ENCODE data around the gene ADGRA1.

ADGRA1 gene

DNA sequence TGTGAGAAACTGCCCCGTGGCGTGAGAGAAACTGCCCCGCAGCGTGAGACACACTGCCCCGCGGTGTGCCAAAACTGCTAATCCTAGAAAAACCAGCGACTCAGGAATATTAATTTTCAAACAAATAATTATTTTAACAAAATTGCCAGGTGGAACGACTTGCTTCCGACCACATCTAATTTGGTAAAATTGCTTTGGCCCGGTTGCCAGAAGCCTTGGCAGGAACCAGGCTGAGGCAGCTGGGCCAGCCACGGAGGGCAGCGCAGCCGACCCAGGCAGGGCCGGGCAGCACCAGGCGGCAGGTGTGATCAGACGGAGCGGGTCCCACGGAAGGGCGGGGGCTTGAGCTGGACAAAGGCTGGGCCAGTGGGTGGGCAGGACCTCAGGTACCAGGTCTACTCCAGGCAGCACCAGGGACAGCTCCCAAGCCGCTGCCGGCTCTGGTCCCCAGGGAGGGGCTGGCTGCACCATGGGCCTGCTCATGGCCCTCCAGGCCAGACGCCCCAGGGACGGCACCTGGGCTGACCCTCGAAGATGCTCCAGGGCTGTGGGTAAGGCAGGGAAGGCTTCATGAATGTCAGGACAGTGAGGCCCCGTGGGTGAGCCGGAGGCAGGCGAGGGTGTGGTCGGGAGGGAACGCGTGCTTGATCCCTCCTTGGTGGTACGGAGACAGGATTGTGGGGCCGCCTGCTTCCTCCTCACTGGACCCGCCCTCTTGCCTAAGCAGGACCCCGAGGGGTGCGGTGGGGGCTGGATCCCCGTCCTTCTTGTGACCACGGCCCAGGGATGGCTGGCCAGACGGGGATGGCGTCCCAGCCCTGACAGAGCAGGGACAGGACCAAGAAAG, 7.7 kb upstream of the ADGRA1 start:
- DNase-seq, result no peak

DNA sequence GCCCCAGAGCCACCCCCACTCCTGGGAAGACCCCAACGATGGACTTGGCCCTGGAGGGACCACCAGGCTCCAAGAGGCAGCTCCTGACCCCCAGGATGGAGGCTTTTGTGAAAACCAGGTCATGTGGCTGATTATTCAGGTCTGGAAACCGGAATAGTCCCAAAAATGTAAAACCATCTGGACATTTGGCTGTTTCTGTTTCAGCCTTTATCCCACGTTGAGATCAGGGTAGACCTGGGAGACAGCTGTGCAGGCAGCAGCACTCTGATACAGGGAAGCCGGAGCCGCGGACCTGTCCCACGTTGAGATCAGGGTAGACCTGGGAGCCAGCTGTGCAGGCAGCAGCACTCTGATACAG, 7.1 kb upstream of the ADGRA1 start:
- DNase-seq, result no peak

DNA sequence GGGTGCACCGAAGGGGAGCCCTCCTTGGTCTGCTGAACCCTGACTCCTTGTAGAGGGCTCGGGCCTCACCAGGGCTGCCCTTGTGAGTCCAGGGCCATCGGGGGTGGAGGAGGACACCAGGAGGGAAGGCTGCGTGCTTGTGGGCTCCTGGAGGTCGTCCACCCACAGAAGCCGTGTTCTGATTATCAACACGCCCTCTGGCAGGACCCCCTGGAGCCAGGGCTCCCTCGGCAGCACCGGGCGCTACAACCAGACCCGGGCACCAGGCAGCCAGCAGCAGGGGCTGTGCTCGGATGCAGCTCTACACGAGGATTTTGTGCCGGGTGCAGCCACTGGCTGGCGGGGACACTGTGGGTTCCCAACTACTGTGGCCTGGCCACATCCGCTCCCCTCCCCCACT, 6.1 kb upstream of the ADGRA1 start:
- no peak for DNase-seq

DNA sequence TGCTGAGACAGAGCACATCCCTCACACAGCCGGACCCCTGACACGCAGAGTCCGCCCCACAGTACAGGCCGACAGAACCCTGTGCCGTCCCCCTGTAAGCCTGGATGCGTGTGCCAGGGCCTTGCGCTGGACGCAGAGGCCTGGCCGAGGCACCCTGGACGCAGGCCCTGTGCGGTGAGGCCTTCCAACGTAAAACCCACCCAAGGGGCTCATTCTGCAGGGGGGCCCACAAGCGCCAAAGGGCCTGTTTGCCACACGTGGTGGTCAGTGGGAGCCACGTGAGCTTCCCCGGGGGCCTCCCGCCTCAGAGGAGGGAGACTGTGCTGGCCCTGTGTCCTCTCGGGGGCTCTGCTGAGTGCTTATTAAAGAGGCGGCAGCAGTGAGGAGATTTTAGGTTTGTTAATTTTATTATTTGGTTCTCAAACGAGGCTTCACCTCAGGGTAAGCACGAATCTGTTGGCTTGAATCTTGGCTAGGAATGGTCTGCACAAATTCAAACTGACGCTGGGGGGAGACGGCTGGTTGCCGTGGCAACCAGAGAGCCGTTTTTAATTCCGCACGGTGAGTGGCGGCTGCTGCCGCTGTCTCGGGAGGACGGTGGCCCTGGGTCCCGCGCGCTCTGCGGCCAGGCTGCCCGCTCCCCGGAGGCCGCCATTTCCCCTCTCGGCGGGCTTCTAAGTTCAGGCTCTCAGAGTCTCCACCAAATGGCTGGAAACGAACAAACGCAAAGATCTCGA, 4.9 kb upstream of the ADGRA1 start:
- no peak for DNase-seq

DNA sequence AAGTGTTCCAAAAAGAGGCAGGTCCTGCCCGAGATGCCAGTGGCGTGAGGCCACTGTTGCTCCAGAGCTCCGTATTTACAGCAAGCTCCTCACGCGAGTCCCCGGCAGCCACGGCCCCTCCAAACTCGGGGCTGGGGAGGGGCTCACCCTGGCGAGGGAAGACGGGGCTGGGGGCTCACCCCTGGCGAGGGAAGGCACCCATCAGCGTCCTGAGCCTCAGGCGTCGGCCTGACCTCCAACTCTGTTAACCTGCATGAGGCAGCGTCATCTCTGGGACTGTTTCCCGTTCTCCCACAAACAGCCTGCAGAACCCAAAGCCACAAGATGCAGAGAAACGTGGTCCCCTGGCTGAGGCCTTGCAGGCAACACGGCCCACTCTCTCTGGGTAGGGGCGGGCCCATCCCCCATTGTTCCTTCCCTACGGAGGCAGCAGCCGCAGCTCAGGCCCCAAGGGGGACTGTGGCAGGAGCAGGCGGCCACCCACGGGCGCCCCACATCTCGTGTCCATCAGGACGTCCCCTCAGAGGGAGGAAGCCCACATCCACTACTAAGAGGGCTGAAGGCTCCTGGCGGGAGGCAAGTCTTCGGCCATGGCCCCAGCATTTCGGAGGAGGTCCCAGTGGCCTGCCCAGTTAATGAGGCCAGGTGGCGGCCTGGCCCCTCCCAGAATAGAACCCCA, 4.2 kb upstream of the ADGRA1 start:
- no peak for DNase-seq

DNA sequence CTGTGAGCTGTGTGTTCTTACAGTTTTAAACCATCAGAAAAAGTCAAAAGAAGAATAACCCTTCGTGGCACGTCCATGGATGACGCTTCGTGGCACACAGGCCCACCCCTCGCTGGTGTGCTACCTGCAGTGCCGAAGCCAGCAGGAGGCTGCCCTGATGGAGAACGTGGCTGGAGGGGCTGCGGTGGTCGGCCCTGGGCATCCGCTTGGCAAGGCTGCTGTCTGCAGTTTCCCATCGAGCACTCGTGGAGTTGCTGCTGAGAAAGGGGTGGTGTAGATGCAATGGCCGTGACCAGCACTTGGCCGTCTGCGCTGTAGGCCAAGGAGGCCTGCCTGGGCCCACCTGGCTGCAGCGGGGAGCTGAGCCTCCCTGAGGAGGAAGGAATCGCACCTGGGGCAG, 3.2 kb upstream of the ADGRA1 start:
- DNase-seq, result no peak

DNA sequence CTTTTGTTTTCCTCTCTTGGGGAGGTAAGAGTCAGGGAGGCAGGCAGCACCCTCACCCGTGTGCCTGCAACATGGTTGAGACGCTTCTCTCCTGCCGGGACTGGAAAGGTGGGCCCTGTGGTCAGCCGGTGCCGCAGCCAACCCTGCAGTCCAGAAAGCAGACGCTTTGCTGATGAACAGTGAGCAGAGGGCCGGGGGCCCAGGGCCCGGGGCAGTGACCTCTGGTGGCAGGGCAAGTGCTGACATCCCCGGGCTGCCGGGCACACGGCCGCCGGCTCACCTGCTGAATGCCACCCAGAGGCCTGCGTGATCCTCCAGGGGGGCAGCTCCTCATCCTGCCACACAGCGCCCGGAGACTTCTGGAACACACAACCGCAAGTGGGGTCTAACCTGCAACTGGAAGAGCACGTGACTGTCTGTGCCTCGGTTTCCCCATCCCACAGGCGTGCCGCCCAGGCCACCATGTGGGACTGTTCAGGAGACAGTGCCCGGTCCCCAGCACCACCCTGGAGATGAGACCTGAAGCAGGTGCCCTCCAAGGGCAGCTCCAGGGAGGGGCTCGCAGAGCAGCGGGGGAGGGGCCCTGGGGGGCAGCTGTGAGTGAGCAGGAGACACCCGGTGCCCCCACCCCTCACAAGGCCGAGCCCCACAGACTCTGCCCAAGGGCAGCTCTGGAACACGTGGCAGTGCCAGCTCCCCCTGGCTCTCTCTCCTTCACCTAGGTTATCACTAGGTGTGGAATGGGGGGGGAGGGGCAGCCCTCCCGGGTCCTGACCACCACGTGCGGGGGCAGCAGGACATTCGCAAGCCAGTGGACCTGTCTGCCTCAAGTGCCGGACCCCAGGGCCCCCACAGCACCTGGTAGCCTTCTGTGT, 2.2 kb upstream of the ADGRA1 start:
- no peak for DNase-seq

DNA sequence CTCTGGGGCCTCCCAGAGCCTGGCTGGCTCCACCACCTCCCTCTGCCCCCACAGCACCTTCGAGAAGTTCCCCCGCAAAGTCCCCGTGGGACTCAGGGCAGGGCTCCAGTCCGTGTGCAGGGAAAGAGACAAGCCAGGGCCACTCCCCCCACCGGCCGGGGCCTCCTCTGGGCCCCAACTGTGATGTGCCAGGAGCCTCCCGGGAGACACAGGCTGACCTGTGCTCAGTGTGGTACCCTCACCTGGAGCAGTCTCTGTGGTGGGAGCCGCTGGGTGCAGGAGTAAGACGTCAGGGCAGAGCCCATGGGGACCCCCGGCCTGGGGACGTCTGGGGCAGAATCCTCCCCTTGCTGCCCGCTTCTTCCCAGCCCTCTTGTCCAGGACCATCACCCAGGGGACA, 1.5 kb upstream of the ADGRA1 start:
- no peak for DNase-seq

DNA sequence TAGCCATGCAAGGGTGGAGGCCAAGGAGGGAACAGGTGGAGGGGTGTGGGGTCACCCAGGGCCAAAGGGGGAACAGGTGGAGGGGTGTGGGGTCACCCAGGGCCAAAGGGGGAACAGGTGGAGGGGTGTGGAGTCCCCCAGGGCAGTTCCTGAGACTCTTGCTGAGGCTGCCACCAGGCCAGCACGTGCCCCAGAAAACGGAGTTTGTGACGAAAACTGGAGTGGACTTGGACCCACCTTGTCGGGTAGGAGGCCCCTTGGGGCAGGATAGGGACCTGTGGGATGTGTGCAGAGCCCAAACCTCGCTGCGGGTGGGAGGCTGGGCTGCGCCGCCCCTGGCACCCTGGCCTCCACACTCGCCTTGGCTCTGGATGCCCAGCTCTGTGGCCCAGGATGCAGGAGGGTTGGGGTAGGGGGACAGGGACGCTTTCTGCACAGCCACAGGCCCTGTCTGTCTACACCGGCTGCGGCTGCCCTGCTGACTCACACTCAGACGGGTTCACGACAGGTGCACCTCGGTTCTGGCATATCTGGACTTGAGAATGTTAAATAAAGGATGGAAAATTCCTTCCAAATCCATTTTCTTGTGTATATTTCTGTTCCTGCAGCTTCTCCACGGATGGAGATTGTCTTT, 562 bp upstream of the ADGRA1 start:
- DNase-seq, result no peak

DNA sequence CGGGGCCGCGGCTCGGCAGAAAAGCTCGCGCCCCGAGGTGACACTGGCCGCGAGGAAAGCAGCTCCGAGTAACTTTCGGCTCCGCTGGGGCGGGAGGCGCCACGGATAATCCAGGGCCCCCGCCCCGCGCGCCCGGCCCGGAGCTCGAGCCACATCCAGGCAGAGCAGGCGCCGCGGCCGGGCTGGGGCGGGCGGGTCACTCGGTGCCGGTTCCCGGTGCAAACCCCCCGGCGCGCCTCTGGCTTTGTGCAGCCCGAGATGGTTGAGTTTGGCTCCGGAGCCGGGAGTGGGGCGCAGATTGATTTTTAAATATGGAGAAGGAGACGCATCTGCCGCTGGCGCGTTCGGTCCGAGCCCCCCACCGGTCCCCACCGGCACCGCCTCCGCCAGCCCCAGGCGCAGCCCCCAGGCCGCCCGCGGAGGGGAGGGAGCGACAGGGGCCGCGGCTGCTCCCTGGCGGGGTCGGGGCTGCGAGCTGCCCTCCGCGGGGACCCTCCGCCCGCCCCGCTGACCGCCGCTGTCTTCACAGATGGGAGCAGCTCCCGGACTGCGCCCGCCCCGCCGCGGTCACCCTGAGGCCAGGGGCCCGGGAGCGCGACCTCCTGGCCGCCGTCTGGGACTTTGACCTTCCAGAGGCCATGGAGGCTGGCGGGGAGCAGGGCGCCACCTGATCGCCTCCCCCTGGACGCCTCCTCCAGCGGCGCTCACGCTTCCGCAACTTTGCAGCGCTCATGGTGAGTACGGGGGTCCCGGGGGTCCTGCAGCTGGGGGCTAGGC, 643 bp downstream of the ADGRA1 start:
- no peak for DNase-seq

DNA sequence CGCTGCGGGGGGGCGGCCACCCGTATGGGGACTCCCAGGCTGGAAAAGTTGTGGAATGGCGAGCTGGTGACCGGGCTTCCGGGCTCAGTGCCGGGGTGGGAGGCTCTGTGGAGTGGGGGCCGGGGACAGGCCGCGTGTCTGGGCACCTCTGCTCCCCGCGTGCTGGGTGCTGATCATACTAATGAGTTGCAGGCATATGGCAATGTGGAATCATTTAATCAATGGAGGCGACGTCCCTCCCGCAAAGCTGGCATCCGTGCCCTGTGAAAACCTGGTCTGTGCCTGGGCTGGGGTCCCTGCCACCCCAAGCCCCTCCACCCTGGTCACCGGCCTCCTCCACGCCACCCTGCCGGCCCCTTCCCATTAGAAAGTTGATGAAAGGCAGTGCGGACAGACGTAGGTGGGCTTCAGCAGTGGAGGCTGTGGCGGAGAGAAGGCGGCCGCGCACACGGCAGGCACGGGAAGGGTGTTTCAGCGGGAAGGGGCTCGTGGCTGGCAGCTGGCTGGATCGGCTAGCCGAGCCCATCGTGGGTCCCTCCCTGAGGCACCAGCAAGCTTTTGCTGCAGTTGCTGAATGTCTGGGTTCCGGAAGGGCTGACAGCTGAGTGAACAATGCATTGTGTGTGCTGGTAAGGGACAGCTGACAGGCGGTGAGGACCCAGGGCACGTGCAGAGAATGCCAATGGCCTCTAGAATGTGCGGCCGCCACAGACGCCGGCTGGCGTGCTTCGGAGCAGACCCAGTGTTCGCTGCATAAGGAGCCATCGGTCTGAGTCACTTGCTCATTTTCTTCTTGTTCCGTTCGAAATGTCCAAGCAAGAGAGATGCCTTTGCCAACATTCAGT, 1.5 kb downstream of the ADGRA1 start:
- DNase-seq, result no peak

DNA sequence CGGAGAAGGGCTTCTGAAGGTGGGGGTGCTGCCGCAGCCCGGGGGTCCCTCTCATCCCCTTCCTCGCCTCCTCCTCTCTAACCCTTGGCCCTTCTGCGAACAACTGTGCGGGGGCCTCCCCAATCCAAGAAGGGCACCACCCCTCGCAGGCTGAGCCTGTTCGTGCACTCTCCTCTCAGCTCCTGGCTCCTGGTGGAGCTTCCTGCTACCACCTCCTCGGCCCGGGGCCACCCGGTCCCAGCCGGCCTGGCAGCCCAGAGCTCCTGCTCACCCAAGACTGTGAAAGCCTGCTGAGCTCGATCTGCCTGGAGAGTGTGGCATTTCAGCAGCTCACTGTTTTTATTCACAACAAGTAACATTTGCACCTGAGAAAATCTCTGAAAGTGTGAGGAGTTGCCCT, 2.4 kb downstream of the ADGRA1 start:
- no peak for DNase-seq

DNA sequence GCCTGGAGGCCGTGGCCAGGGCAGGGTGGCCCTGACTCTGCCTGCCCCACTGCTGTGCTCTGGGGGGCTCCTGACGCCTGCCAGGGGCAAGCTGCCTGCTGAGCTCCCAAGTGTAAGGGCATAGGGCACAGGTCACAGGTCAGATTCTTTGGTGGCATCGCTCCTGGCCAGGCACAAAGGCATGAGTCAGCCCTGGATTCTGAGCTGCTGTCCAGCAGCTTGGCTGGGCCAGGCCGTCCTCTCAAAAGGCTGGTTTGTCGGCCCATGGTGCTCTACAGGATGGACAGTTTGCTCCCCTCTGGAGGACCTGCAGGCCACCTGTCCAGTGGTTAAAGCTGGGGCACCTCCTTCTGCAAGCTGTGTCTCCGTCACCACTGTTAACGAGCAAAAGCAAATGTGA, 2.9 kb downstream of the ADGRA1 start:
- DNase-seq, result no peak

DNA sequence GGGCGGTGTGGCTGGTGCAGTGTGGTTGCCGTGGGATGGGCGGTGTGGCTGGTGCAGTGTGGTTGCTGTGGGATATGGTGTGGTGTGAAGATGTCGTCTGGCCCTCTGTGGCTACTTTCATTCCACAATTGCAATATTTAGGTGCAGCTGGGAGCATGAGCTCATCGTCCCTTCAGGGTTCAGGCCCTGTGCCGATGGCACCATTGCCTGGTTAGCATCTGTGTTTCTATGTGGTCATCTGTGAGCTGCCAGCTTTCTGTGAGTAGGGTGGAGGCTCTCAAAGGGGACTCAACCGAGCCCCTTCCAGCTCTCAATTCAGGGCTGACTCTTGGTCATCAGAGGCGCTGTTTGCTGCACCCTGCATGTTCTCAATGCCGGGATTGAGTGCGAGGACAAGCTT, 3.6 kb downstream of the ADGRA1 start:
- no peak for DNase-seq

DNA sequence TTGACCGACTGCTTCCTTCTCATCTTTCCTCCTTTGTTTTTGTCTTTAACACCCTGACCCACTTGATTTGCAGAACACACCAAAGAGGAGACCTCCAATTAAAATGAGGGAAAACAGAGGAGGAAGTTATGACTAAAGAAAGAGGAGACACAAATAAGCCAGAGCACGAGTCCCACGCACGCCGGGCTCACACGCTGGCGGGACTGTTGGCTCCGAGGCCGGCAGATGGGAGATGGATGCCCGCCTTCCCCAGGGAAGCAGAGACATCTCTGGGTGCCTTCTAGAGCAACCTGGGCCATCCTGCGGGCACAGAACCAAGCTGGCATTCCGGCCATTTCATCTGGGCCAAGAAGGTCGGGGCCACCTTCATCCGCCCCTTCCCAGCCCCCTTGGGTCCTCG, 5.6 kb downstream of the ADGRA1 start:
- DNase-seq, result no peak

DNA sequence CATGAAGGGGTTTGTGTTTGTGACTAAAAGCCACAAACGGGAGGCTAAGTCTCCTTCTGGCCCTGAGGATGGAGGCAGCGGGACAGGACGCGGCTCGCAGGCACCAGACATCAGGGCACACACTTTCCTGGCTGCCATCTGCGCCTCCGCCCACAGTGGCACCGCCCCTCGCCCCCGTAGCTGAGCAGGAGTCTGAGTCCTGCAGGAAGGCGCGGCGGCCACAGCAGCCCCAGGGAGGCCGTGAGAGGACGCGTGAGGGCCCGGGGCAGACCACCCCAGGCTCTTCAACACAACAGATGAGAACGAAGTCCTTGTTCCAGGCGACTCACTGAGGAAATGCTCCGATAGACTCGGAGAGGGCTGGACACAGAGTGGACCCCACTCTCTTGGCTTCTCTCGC, 6.6 kb downstream of the ADGRA1 start:
- no peak for DNase-seq

DNA sequence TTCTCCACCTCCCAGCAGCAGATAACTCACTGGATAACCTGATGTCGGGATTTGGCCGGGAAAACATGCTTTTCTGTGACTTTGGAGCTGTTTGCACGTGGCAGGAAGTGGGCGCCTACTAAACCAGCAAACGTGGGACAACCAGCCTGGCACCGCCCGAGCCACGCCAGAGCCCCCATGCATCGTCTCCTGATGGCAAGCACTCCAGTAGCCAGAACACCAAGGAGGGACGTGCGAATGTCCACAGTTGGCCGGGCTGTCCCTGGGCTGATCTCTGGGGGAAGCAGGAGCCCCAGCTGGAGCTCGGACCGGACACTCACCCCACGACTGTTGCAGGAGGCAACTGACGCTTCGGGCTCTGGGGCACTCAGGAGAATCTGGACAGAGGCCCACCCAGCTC, 7.1 kb downstream of the ADGRA1 start:
- DNase-seq, result no peak

DNA sequence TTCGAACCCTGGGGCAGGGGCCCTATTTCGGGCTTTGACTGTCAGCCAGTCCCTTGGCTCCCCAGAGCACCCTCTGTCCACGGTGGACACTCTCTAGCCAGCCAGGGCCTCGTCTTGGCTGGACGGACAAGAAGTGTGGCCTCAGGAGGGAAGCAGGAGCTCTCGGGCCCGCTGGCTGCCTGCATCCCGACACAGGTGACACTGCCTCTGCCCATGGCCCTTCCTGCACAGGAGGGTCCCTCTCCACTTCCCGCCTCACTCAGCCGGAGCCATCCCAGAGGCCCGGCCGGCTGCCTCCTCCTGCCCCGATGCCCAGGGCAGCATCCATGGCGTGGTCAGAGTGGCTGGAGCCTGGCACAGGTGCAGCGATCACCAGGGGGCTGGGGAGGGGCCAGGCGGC, 7.9 kb downstream of the ADGRA1 start:
- no peak for DNase-seq

DNA sequence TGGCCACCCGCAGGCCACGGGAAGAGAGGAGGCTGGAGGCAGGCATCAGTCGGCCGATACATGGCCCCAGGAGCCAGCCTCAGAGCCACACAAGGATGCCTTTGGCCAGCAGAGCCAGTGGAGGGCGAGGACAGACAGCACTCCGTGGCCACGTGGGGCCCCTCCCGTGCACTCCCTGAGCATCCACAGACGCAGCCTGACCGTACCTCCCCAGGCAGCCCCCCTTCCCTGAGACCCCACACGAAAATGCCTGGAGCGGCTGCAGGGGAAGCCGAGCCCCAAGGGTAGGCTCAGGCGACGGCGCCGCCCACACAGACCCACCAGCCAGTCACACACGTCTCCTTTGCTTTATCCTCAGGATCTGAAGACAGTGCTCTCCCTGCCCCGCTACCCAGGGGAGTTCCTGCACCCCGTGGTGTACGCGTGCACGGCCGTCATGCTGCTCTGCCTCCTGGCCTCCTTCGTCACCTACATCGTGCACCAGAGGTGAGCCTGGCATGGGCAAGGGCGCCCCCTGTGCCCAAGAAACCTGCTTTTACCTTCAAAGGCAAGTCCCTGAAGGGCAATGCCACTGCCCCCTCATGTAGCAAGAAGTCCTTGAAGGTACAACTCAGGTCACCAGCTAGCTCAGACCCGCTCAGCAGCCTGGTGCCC, 9.0 kb downstream of the ADGRA1 start:
- no peak for DNase-seq

DNA sequence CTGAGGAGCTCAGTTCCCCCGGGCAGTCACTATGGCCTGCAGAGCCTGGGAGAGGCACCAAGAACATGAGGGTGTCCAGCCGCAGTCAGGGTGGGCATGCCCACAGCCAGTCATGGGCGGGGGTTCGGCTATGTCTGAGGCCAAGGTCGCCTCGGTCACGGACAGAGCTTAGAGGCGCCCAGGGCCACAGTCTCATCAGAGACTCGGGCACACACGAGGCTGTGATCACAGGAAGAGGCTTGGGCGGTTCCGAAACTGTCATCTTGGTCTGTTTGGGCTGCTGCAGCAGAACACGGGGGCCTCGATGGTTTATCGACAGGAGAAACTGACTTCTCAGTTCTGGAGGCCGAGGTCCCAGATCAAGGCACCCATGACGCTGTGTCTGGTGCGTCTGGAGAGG, 9.7 kb downstream of the ADGRA1 start:
- no peak for DNase-seq

Measured in T-helper 1 cell (primary cell).